Ovary (tissue), 9 donors: ENCODE data around the gene DENND1A. TPM values are rescaled to one million over a fixed set of nuclear protein-coding genes. Genes with fewer than 3 reads are reported as not detected.

Experiments
- DNase-seq, 5 donors: peaks; one replicate each; pipeline ENCODE4 v3.0.0-alpha.2; 2019 to 2020
- H3K27ac ChIP-seq, 2 donors: fragments of 200-600 bp; one replicate each; pipeline versions ENCODE4 v1.5.1 to v1.8.0; 2019 to 2022
- H3K27me3 ChIP-seq: fragments of 200-600 bp; one replicate; pipeline ENCODE4 v1.8.0; 2022
- H3K36me3 ChIP-seq: fragments of 200-600 bp; sonication (generic); one replicate; pipeline ENCODE4 v1.5.1; 2019
- H3K4me1 ChIP-seq: one replicate; pipeline ENCODE4 v1.8.1; 2013; ENCODE audit warnings: mild to moderate bottlenecking, moderate library complexity; ENCODE audit not compliant: insufficient read depth
- H3K4me3 ChIP-seq: fragments of 200-600 bp; sonication (generic); one replicate; pipeline ENCODE4 v1.5.1; 2017
- H3K9me3 ChIP-seq, 2 donors: fragments of 200-600 bp in 1 of 2; sonication (generic) in 1 of 2; one replicate each; pipeline versions ENCODE4 v1.5.1 to v1.8.1; 2013 to 2019; ENCODE audit warnings: mild to moderate bottlenecking in 1 of 2, moderate library complexity in 1 of 2
- EP300 ChIP-seq: sonication (generic); formaldehyde crosslinking; IDR thresholded peaks from one replicate; pipeline ENCODE4 v1.6.1; 2017; ENCODE audit warnings: antibody characterized with exemption
- POLR2A ChIP-seq: fragments of 450-650 bp; IDR thresholded peaks from one replicate; pipeline ENCODE4 v1.6.1; 2017; ENCODE audit warnings: antibody characterized with exemption, mild to moderate bottlenecking, moderate library complexity
- WGBS, 3 donors: extraction: QIAGEN DNeasy Blood & Tissue Kit in 1 of 3; methylation state at CpG; one replicate each; pipeline versions ENCODE4 v1.1.5 to v1.1.7; 2013 to 2017; 5-methylcytosine and 5-hydroxymethylcytosine counted together
- intact Hi-C, 4 donors: fragments of 100-400 bp; cut with DNase I; formaldehyde crosslinking; loops; one replicate each; pipeline versions ENCODE4 v1.11.0 to v1.15.1; 2022 to 2023
- polyA plus RNA-seq, 2 donors: library from polyadenylated mRNA; stranded (reverse); fragments of 200-250 nt in 1 of 2; fragments of 350-450 nt in 1 of 2; fragmentation: Illumina TruSeq in 1 of 2; extraction: RNeasy Lipid Tissue Mini Kit (QIAGEN cat#74804) in 1 of 2; gene quantifications; one replicate each; pipeline ENCODE4 v1.2.3, GENCODE V29; 2013 to 2014
- total RNA-seq, 7 donors: library from RNA; depleted of rRNA in 2 of 7; stranded (reverse); fragments of >200 nt in 2 of 7; fragmentation: NEBNext Ultra II Directional in 3 of 7; extraction: Animal tissue kit (Norgen Biotek cat#: 25700) in 3 of 7; gene quantifications; one replicate each; pipeline versions ENCODE4 v1.1.0 to v1.2.4, GENCODE V29; 2016 to 2023
- TF ChIP-seq, protein P1 (sequence below), 3 donors: fragments of 450-650 bp in 2 of 3; fragments of 200-600 bp in 1 of 3; IDR thresholded peaks; one replicate each; pipeline versions ENCODE4 v1.5.1 to v1.8.0; 2016 to 2022; ENCODE audit warnings: antibody characterized with exemption in 3 of 3, mild to moderate bottlenecking in 1 of 3
- donor health status: DM: no; HTN: no; CAD: no; lungs with moderate emphysema.
- donor health status: DM: no; HTN: no; CAD: no.
- donor health status: Bipolar disorder and iron deficiency.
- donor health status: DM: yes; HTN: yes; CAD: no.
- donor health status: DM: no; HTN: no; CAD: no.
- donor health status: DM: yes; HTN: yes; CAD: no.

Gene DENND1A
- total and polyA plus RNA-seq, 9 donors, result 10.4 to 24.5 (median 17.1) TPM

DNA sequence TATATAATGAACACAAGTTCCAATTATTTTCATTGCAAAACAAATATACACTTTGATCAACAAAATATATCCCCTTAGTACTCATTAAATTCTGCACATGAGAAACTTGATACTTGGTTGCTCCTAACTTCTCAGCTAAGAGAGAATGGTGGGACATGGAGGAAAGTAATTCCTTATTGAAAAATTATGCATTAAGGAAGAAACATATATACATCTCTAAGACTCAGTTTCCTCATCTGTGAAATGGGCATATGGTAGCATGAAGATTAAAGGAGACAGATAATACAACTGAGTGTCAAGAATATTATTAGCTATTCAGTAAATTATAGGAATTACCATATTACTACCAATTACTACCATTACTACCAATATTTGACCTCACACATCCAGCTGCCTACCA lies 488.2 kb downstream of the DENND1A start:
- Histone ChIP-seq H3K9me3 (no peaks in the 10 kb centered on the region), H3K4me3 (no peak overlapping the region), H3K27ac (no peak overlapping the region), H3K4me1 (no peaks in the 10 kb centered on the region), H3K27me3 (no peaks in the 10 kb centered on the region), H3K36me3 (no peaks in the 10 kb centered on the region)
- intact Hi-C loops, result no loop called here
- TF ChIP-seq EP300 (no peak), POLR2A (no peak)
- TF ChIP-seq, protein P1, sequence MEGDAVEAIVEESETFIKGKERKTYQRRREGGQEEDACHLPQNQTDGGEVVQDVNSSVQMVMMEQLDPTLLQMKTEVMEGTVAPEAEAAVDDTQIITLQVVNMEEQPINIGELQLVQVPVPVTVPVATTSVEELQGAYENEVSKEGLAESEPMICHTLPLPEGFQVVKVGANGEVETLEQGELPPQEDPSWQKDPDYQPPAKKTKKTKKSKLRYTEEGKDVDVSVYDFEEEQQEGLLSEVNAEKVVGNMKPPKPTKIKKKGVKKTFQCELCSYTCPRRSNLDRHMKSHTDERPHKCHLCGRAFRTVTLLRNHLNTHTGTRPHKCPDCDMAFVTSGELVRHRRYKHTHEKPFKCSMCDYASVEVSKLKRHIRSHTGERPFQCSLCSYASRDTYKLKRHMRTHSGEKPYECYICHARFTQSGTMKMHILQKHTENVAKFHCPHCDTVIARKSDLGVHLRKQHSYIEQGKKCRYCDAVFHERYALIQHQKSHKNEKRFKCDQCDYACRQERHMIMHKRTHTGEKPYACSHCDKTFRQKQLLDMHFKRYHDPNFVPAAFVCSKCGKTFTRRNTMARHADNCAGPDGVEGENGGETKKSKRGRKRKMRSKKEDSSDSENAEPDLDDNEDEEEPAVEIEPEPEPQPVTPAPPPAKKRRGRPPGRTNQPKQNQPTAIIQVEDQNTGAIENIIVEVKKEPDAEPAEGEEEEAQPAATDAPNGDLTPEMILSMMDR (IDR thresholded peaks at IDR 0.05), result no peak
- DNase-seq, result no peak

DNA sequence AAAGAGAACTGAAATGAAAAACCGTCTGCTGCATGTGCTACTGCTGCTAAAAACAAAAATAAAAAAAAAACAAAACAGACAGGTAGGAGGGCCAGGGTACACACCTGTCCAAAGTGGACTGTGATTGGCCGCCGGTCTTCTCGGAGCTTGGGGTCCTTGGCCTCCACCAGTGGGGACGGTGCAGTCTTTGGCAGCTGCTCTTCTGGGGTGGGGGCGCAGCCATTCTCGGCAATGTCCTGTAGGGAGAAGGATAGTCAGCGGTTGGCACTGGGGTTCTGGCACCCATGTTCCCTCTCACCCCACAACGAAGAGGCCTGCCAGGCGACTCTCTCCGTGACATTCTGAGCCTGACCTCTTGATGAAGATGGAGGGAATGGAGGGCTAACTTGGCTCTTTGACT lies 489.7 kb downstream of the DENND1A start:
- DNase-seq, result no peak
- Histone ChIP-seq H3K27me3 (no peaks in the 10 kb centered on the region), H3K4me1 (no peaks in the 10 kb centered on the region), H3K27ac (no peak overlapping the region), H3K4me3 (no peak overlapping the region), H3K9me3 (no peaks in the 10 kb centered on the region), H3K36me3 (no peaks in the 10 kb centered on the region)
- intact Hi-C loops, result no loop called here
- TF ChIP-seq POLR2A, result no peak
- no peak for TF ChIP-seq EP300
- TF ChIP-seq, protein P1 (IDR thresholded peaks at IDR 0.05), result no peak
- WGBS, 3 donors, result 92 to 97% (median 94%) methylated on average over 11 of the region's 11 CpGs

DNA sequence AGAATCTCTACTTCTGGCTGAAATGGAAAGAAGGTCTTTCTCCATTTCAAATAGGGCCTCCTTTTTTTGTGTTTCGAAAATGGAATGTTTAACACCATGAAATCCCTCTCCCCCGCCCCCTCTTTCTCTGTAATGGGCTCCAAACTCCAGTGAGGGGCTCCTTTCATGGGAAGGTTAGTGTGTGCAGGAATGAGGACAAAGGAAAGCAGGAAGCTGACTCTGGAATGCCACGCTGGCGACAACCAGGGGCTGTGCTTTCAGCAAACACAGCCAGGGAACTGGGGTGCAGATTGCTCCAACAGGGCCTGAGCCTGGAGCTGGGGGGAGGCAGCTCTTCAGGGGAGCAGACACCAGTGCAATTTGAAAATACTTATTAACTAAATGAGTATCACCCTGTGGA lies 491.1 kb downstream of the DENND1A start:
- Histone ChIP-seq H3K4me1 (no peaks in the 10 kb centered on the region), H3K27me3 (no peaks in the 10 kb centered on the region), H3K27ac (no peak overlapping the region), H3K4me3 (no peak overlapping the region), H3K36me3 (no peaks in the 10 kb centered on the region), H3K9me3 (no peaks in the 10 kb centered on the region)
- 75 to 84% (median 82%) methylated on average over 4 of the region's 4 CpGs for WGBS, 3 donors
- DNase-seq, result no peak
- TF ChIP-seq, protein P1 (IDR thresholded peaks at IDR 0.05), result no peak
- intact Hi-C loops, result no loop called here

DNA sequence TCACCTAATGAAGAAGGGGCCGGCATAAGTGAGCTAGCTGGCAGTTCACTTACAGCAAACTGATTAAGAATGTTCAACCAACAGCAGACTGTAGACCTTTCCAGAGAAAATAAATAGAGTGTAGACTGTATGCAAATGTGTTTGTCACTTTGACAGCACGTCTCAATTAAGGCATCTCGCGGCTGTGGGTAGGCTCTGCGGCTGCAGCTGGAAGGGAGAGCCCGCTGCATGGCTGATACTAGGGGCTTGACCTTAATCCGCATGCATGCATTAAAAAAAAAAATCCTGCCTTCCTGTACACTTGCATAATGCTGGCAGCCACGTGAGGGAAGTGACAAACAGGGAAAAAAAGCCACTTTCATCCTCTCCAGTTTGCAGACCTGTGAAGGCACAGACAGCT lies 491.6 kb downstream of the DENND1A start:
- Histone ChIP-seq H3K9me3 (no peaks in the 10 kb centered on the region), H3K27ac (no peak overlapping the region), H3K4me3 (no peak overlapping the region), H3K27me3 (no peaks in the 10 kb centered on the region), H3K4me1 (no peaks in the 10 kb centered on the region), H3K36me3 (no peaks in the 10 kb centered on the region)
- no peak for DNase-seq
- intact Hi-C loops, result no loop called here
- 86 to 87% (median 86%) methylated on average over 8 of the region's 8 CpGs for WGBS, 3 donors
- TF ChIP-seq POLR2A (no peak), EP300 (no peak)
- TF ChIP-seq, protein P1 (IDR thresholded peaks at IDR 0.05), result no peak

DNA sequence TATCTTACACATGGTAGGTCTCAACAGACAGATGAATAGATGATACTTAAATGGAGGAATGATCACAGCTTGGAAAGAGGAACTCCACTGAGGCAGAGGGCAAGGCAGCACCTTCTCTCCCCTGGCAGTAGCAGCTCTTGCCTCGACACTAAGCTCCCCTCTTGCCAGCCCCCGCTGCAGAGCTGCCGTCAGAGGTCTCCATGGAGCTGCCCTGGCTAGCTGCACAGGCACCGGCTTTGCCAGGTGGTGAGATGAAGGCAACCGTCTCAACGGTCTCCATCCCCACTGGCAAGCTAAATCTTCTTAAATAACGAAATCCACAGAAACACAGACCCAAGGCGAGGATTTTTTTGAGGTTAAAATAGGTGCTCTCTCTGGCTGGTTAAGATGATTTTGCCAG lies 492.7 kb downstream of the DENND1A start:
- no peak for TF ChIP-seq POLR2A
- TF ChIP-seq, protein P1 (IDR thresholded peaks at IDR 0.05), result no peak
- TF ChIP-seq EP300, result no peak
- Histone ChIP-seq H3K27ac (no peak overlapping the region), H3K9me3 (no peaks in the 10 kb centered on the region), H3K4me1 (no peaks in the 10 kb centered on the region), H3K4me3 (no peak overlapping the region), H3K36me3 (no peaks in the 10 kb centered on the region), H3K27me3 (no peaks in the 10 kb centered on the region)
- no peak for DNase-seq
- WGBS, 3 donors, result 94 to 97% (median 95%) methylated on average over 8 of the region's 8 CpGs
- intact Hi-C loops, result no loop called here
